Right ventricle myocardium inferior (tissue), 1 donor: ENCODE measurements around the gene CTNNBL1. TPM values are rescaled to one million over a fixed set of nuclear protein-coding genes. Genes with fewer than 3 reads are reported as not detected.

Source experiments
- ATAC-seq: fragments of 200-7000 bp; cut with Tn5 transposase; one replicate; pipeline ENCODE4 v1.9.1; 2020; ENCODE audit warnings: mild to moderate bottlenecking, moderate library complexity
- DNase-seq: peaks from one replicate; pipeline ENCODE4 v3.0.0; 2021; ENCODE audit errors: missing footprints
- intact Hi-C: fragments of 100-400 bp; cut with DNase I; formaldehyde crosslinking; loops from one replicate; pipeline ENCODE4 v1.11.0; 2022
- total RNA-seq: library from RNA; stranded (reverse); fragmentation: NEBNext Ultra II Directional; extraction: Animal tissue kit (Norgen Biotek cat#: 25700); gene quantifications from one replicate; pipeline ENCODE4 v1.2.1, GENCODE V29; 2021
- donor health status: DM: no; HTN: yes; CAD: no; lungs with severe emphysema.

Gene CTNNBL1
- total RNA-seq, 1 donor from 2014 or later = 62.1 TPM

GRCh38 chr20:37880726-37881591, 187.1 kb downstream of the CTNNBL1 start:
- ATAC-seq (peak; percentile 91), DNase-seq (peak; percentile 85)
- intact Hi-C loops = loop anchor here (1.0 kb wide), 1 partner anchor 106 kb away; no protein-coding TSS in a partner anchor

- intact Hi-C loops = loop anchor here (1.0 kb wide), 1 partner anchor 106 kb away; no protein-coding TSS in a partner anchor
- no peak for ATAC-seq
- no peak for DNase-seq
Observed at GRCh38 chr20:37881601-37882343, 187.9 kb downstream of the CTNNBL1 start.

- intact Hi-C loops = no loop called here
- no peak for ATAC-seq
- no peak for DNase-seq
Observed at GRCh38 chr20:37882961-37883712, 189.3 kb downstream of the CTNNBL1 start.

- intact Hi-C loops = no loop called here
- DNase-seq (no peak), ATAC-seq (no peak)
Observed at GRCh38 chr20:37885042-37885441, 191.2 kb downstream of the CTNNBL1 start.

- DNase-seq (no peak), ATAC-seq (peak; percentile 47)
- intact Hi-C loops = no loop called here
Observed at GRCh38 chr20:37885593-37886503, 192.0 kb downstream of the CTNNBL1 start.

- intact Hi-C loops = no loop called here
- peak; percentile 80 for ATAC-seq
- no peak for DNase-seq
Observed at GRCh38 chr20:37886851-37887297, 193.0 kb downstream of the CTNNBL1 start.

- DNase-seq = no peak
- no peak for ATAC-seq
- intact Hi-C loops = no loop called here
Observed at GRCh38 chr20:37888641-37889040, 194.8 kb downstream of the CTNNBL1 start.

GRCh38 chr20:37890108-37890507, 196.3 kb downstream of the CTNNBL1 start:
- intact Hi-C loops = loop anchor here (10.0 kb wide), 1 partner anchor 315 kb away; no protein-coding TSS in a partner anchor
- ATAC-seq = no peak
- no peak for DNase-seq

- ATAC-seq (no peak), DNase-seq (no peak)
- intact Hi-C loops = loop anchor here (10.0 kb wide), 1 partner anchor 316 kb away; no protein-coding TSS in a partner anchor
Observed at GRCh38 chr20:37890643-37891042, 196.8 kb downstream of the CTNNBL1 start.

- intact Hi-C loops = loop anchor here (10.0 kb wide), 1 partner anchor 317 kb away; no protein-coding TSS in a partner anchor
- DNase-seq (no peak), ATAC-seq (no peak)
Observed at GRCh38 chr20:37892001-37892400, 198.2 kb downstream of the CTNNBL1 start.

GRCh38 chr20:37893566-37894241, 199.9 kb downstream of the CTNNBL1 start:
- no peak for ATAC-seq

GRCh38 chr20:37894454-37894853, 200.6 kb downstream of the CTNNBL1 start:
- DNase-seq (no peak), ATAC-seq (no peak)
- intact Hi-C loops = loop anchor here (10.0 kb wide), 1 partner anchor 320 kb away; no protein-coding TSS in a partner anchor

More at GRCh38 chr20:37893566-37894241, 199.9 kb downstream of the CTNNBL1 start:
- intact Hi-C loops = loop anchor here (10.0 kb wide), 1 partner anchor 319 kb away; no protein-coding TSS in a partner anchor
- no peak for DNase-seq

GRCh38 chr20:37895166-37895565, 201.3 kb downstream of the CTNNBL1 start:
- intact Hi-C loops = loop anchor here (10.0 kb wide), 1 partner anchor 320 kb away; no protein-coding TSS in a partner anchor
- ATAC-seq = no peak
- DNase-seq = no peak

- ATAC-seq (peak; percentile 68), DNase-seq (no peak)
- intact Hi-C loops = loop anchor here (10.0 kb wide), 1 partner anchor 322 kb away; no protein-coding TSS in a partner anchor
Observed at GRCh38 chr20:37896932-37897548, 203.2 kb downstream of the CTNNBL1 start.

GRCh38 chr20:37898233-37899104, 204.6 kb downstream of the CTNNBL1 start:
- ATAC-seq = no peak
- intact Hi-C loops = loop anchor here (10.0 kb wide), 1 partner anchor 324 kb away; no protein-coding TSS in a partner anchor
- DNase-seq = no peak
